Measurements from ENCODE around the gene SPOCK2.

DNA sequence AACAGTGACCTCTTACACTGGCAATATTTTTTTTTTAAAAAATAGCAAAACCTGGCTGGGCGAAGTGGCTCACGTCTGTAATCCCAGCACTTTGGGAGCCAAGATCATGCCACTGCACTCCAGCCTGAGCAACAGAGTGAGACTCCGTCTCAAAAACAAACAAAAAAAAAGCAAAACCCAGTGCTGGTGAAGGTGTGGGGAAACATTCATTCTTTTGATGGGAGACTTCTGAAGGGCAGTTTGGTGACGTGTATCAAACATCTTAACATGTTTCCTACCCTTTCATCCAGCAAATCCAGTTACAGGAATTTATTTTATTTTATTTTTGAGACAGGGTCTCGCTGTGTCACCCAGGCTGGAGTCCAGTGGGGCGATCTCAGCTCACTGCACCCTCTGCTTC, 66.1 kb downstream of the SPOCK2 start:
- TF ChIP-seq, protein P1, sequence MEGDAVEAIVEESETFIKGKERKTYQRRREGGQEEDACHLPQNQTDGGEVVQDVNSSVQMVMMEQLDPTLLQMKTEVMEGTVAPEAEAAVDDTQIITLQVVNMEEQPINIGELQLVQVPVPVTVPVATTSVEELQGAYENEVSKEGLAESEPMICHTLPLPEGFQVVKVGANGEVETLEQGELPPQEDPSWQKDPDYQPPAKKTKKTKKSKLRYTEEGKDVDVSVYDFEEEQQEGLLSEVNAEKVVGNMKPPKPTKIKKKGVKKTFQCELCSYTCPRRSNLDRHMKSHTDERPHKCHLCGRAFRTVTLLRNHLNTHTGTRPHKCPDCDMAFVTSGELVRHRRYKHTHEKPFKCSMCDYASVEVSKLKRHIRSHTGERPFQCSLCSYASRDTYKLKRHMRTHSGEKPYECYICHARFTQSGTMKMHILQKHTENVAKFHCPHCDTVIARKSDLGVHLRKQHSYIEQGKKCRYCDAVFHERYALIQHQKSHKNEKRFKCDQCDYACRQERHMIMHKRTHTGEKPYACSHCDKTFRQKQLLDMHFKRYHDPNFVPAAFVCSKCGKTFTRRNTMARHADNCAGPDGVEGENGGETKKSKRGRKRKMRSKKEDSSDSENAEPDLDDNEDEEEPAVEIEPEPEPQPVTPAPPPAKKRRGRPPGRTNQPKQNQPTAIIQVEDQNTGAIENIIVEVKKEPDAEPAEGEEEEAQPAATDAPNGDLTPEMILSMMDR (IDR thresholded peaks at IDR 0.05; ENCODE audit: extremely low read depth in 1 of 2, insufficient read depth in 1 of 2, low read depth in 1 of 2, low read length in 2 of 2): no peak
- TF ChIP-seq EZH2 (IDR thresholded peaks at IDR 0.05; ENCODE audit: borderline replicate concordance, low read depth, low read length, severe bottlenecking) (no peak), POLR2AphosphoS5 (IDR thresholded peaks at IDR 0.05; ENCODE audit: insufficient read depth, low read depth, low read length) (no peak), POLR2A (IDR thresholded peaks at IDR 0.05; ENCODE audit: low read depth, low read length) (no peak), MYC (IDR thresholded peaks at IDR 0.05; ENCODE audit: low read depth, low read length) (no peak), FOS (IDR thresholded peaks at IDR 0.05; ENCODE audit: borderline replicate concordance, insufficient read depth, low read length) (no peak), JUN (IDR thresholded peaks at IDR 0.05; ENCODE audit: borderline replicate concordance, insufficient read depth, insufficient read length, low read depth) (no peak)
